Measurements from ENCODE around the gene LGALS3BP. TPM values are rescaled to one million over a fixed set of nuclear protein-coding genes. Genes with fewer than 3 reads are reported as not detected.

Gene LGALS3BP
- total RNA-seq, 1 donor from 2014 or later, result 10.6 TPM

DNA sequence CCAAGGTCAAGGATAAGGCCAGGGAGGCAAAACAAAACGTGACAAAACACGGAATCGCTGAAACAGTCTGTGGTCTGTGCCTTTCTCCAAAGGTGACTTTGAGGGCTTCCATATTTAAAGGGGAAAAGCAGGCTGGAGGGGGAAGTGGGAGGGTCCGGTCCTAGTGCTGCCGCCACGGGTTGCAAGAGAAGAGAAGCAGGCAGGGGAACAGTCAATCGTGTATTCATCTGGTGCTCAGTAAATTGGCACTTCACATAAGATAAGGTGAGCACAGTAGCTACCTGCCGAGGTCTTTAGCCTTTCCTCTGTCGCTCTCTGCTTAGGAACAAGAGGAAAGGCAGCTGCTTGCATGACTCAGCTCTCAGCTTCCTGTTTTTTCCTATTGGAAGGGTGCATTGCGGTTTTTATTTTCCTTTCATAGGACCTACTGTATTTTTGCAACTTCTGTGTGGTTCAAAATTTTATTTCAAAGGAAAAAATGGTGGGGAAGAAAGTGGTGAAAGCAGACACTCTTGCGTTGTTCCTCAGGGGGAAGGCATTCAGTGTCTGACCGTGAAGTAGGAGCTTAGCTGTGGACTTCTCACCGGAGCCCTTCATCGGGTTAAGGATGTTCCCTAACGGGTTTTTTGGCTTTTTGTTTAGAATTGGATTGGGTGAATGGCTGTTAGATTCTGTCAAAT, 7.1 kb upstream of the LGALS3BP start:
- FAIRE-seq, result no peak
- DNase-seq (ENCODE audit: low spot score in 2 of 2), result no peak

DNA sequence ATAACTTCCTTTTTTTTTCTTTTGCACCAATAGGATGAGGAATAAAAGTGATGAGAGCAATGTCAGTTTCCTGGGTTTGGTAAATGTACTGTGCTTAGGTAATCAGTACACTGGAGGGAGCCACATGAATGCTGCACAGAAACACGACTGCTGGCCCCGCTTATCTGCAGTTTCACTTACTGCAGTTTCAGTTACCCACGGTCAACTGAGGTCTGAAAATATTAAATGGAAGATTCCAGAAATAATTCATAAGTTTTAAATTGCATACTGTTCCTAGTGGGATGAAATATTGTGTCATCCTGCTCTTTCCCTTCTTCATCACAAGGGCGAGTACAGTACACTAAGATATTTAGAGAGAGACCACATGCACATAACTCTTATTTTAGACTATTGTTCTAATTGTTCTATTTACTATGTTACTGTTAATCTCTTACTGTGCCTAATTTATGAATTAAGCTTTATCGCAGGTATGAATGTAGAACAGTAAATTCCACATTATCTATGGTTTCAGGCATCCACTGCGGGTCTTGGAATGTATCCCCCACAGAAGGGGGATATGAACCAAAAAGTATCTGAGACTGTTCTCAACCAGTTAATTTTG, 6.4 kb upstream of the LGALS3BP start:
- DNase-seq (ENCODE audit: low spot score in 2 of 2) (no peak), FAIRE-seq (no peak)

DNA sequence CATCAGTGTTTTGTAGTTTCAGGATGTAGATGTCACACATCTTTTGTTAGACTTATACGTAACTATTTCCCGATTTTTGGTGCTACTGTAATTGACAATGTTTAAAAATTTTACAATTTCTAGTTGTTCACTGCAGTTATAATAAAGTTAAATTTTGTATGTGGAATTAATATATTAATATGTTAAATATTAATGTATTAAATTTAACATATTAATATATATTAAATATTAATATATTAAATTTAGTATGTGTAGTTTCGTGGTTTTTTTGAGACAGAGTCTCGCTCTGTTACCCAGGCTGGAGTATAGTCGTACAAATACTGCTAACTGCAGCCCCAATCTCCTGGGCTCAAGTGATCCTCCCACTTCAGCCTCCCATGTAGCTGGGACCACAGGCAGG, 5.7 kb upstream of the LGALS3BP start:
- FAIRE-seq (peak; percentile 21), DNase-seq (ENCODE audit: low spot score in 2 of 2) (no peak)

DNA sequence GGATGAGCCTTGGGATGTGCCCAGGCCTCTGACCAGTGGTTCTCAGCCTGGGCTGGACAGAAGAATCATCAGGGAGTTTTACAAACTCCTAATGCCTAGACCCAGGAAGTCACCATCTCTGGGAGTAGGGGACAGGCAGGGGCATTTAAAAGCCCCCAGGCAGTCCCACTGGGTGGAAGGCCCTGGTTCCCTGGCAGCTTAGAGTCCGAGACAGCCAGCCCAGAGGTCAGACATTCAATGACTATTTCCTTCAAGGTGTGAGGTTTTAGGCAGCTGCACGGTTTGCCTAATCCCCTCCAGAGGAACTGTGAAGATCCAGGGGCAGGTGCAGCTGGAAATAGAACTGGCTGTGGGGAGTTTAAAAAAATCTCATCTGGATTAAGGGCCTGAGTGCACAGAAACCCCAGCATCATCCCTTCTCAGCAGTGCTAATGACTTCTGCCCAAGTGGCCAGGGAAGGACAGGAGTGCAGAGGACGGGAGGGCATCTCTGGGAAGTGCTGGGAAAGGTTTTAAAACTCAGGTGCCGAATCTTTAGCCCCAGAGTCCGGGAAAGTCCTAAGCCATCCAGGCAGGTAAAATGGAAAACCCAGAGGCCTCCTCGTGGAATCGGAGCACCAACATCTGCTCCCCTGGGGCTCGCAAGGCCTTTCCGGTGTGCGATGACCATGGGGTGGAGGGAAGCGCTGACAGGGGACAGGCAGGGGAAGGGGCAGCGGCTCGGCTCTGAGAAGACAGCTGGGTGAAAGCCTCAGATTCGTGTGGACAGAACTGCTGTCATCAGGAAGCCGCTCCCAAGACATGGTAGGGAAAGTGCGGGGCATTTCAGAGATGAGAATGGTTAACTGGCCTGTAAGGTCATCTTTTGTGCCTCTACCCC, 1.5 kb upstream of the LGALS3BP start:
- FAIRE-seq (no peak), DNase-seq (ENCODE audit: low spot score in 2 of 2) (no peak)

DNA sequence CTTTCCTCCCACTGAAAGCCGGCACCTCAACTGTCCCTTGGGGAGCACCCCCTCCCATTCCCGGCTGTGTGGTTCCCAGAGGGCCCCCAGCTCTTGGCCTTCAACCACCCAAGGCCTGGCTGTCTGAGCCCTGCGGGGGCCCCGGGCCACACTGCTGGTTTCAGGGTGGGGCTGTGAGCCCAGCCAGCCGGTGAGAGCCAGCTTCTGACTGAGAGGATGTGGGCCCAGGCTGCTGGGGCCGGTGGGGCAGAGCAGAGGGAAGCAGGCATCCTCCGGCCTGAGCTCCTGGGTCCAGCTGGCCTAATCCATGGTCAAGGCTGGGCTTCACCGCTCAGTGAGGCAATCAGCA, 875 bp upstream of the LGALS3BP start:
- FAIRE-seq, result no peak

DNA sequence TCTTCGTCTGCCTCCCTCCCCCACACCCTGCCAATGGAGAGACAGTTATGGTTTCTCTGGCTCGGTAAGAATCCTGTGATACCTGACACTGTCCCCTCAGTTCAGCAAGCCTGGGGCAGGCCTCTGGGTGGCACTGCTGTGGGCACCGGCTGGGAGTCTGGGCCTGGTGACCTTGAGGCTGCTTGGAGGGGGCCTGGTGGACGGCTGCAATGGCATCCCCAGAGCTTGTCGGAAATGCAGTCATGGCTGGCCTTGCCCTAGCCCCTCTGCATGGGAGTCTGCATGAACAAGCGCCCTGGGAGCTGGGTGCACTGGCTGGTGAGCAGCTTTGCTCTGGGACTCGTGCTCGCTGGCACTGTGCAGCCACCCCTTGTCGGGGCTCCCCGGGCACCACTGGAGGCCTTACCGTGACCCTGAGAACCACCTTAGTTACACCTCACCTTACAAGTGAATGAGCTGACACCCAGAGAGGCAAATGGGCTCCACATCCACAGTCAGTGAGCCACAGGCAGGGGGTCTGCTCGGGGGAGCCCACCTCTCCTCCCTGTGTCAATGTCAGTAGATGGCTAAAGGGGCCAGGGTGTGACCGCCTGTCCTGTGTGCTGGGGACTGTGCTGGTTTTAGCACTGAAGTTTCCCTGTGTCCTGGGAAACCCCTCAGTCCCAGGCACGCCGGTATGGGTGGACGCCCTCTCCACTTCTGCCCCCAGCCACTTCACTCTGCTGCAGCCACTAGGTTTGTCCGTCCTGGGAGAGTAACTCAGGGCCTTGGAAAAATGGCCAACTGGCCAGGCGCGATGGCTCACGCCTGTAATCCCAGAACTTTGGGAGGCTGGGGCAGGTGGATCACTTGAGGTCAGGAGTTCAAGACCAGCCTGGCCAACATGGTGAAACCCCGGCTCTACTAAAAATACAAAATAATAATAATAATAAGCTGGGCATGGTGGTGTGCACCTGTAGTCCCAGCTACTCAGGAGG, 1.4 kb downstream of the LGALS3BP start:
- FAIRE-seq (no peak), DNase-seq (ENCODE audit: low spot score in 2 of 2) (no peak)

More for the DNA sequence above, 875 bp upstream of the LGALS3BP start:
- no peak for DNase-seq (ENCODE audit: low spot score in 2 of 2)

DNA sequence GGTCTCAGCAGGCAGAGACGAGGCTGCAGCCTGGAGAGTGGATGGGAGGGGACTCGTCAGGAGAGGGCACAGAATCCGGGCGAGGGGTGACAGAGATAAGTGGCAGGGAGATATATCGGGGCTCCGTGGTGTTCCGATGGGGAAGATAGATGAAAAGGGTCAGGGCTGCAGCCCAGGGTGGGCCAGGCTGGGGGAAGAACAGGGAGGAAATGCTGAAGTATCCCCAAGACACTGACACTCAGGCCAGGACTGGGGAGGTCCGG, 2.1 kb downstream of the LGALS3BP start:
- DNase-seq (ENCODE audit: low spot score in 2 of 2) (no peak), FAIRE-seq (no peak)

DNA sequence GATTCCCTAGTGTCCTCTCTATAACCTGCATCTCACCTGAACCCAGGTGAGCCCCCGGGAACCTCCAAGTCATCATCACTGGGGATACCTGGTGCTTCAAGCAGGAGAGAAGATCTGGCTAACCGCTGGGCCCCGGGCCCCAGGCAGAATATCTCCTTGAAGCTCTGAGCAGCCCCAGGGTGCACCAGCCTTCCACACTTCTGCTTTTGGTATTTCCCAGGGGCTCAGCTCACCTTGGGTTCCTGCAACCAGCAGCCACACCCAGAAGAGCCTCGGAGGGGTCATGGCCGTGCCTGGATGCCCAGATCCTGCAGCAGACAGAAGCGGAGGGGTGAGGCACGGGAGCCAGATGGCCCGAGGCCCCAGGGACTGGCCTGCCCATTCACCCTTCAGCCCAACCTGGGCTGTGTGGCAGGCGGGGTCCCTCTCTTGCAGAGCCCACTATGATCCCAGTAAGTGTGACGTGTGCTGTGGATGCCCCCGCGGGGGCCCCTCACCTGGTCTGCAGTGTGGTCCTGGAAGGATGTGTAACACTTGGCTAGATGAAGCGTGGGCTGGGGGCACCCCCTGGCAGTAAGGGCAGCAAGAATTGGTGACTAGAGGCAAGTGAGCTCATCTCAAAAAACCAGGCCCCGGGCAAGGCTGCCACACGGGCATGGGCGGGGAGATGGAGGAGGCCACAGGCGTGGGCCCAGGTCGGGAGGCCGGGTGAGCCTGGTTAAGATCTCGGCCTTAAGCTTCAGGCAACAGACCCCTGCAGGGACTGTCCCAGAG, 2.6 kb downstream of the LGALS3BP start:
- DNase-seq (ENCODE audit: low spot score in 2 of 2), result no peak
- FAIRE-seq, result no peak

DNA sequence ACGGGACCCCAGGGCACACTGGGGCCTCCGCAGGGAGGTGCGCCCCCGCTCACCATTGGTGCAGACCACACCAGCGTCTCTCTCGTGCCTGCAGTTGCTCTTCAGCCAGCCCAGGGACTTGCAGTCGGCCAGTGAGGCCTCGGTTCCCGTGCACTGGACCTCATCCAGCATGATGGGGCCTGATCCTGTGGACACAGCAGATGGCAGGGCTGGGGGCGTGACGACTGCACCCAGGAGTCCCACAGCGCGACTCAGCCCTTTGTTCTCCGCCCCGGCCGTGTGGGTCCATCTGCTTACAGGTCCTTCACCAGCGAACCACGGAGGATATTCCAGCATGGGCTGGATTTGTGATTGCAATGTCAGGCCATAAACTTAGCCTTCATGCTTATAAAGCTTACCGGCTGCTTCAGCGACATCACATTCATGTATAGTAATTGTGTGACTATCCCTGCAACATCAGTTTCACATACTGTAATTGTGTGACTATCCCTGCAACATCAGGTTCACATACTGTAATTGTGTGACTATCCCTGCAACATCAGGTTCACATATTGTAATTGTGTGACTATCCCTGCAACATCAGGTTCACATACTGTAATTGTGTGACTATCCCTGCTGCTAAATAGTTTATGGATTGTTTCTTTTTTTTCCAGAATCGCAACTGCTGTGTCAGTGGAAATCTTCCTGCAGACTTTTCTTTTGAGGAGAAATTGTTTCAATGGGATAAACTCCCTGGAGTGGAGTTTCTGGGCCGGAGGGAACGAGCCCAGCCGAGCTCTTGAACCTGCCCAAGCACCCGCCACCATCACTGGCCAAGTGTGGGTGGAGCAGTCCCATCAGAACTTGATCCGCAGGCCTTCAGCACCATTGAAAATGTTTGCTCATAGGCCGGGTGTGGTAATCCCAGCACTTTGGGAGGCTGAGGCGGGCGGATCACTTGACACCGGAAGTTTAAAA, 4.8 kb downstream of the LGALS3BP start:
- peak in 1 of 2 donors; percentile 45 for DNase-seq (ENCODE audit: low spot score in 2 of 2)
- no peak for FAIRE-seq

DNA sequence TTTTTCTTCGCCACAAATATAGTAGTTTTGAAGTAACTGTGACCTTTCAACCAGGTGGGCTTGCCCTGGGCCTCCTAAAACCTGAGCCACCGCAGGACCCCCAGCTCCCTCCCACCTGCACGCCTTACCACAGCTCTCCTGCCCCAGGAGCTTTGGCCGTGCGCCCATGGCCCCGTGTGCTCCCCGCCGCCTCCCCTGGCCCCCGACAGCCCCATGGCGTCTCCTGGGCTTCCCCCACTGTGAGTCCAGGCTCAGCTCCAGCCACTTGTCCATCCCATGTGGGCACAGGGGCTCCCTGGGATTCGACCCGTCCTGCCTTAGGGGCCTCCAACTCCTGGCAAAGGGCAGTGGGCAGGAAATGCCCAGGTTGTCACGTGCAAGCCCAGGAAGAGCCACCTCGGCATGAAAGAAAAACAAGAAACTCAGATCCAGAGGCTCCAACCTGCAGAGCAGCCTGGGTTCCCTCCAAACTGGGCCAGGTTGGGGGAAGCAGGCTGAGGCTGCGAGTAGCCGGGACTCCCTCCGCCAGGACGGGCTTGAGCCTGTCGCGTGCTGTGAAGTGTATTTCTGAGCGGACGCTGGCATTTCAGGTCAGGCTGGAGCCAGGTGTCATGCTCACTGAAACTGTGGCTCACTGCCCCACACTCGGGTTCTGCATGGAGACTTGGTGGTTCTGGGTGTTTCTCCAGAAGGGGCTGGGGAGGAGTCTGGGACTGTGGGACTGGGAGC, 5.8 kb downstream of the LGALS3BP start:
- FAIRE-seq (no peak), DNase-seq (ENCODE audit: low spot score in 2 of 2) (peak in 1 of 2 donors; percentile 21)

DNA sequence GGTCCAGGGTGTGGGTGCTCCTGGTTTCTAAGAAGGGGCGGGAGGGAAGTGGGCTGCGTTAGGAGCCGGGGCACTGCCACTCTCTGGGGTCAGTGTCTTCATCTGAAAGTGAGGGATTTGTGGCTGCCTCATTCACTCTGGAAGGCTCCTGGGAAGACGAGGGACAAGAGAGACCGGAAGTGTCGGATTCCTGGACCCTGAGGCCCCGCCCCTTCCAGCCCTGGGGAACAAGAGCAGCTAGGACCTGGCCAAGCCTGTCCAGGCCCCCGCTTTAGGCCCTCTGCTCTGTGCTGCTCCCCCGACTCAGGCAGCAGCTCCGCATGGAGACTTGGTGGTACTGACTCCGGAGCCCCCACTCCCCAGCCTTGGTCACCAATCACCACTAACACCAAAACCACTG, 6.5 kb downstream of the LGALS3BP start:
- FAIRE-seq, result no peak

DNA sequence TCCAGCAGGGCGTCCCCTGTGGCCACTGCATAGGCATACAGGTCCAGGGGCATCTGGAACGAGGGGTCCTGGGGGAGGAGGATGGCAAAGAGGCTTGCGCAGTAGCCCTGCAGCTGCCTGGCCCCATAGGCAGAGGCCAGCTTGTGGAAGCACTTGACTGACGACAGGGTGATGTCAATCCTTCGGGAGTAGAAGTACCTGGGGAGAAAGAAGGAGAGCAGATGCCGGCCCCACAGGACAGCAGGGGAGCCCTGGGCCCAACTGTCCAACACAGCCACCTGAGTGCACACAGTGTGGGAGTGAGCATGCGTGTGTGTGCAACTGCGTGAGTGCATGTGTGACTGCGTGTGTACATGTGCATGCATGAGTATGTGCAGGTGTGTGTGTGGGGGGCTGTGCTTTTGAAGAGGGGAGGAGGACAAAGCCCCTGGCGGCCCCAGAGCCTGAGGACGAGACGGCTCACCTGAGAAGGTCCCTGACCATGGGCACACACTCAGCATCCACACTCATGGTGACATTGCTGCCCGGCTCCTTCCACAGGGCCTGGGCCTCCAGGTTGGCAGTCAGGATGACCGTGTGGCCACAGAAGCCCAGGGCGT, 7.1 kb downstream of the LGALS3BP start:
- no peak for DNase-seq (ENCODE audit: low spot score in 2 of 2)
- no peak for FAIRE-seq

More for the DNA sequence above, 6.5 kb downstream of the LGALS3BP start:
- peak in 1 of 2 donors; percentile 29 for DNase-seq (ENCODE audit: low spot score in 2 of 2)

DNA sequence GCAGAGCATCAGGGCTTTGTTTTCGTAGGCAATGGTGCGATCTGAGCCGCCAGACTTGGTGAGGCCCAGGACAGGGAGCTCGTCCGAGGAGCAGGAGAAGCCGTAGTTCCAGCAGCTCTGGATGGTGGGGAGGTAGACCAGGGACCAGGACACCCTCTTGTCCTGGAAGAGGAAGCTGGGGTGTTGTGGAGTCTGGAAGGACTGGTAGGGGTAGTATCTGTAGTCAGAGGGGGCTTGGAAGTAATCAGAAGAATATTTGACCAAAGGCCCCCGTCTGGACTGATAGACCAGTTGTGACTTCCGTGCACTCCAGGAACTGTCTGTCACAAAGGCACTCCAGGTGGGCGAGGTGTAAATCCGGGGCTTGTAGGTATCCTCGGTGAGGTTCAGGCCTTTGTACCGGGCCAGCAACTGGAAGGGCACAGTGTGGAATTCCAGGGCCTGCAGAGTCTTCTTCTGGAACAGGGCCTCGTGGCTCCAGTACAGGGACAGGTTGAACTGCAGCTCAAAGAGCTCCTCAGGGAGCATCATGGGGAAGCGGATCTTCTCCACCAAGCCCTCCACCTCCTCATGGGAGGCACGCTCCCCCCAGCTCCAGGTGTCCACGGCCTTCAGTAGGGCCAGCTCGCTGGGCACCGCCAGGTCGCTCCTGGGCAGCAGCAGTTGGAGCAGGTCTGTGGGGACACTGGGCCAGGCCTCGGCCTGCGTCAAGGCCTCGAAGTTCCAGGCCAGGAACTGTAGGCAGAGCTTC, 7.8 kb downstream of the LGALS3BP start:
- no peak for FAIRE-seq
- peak in 1 of 2 donors; percentile 20 for DNase-seq (ENCODE audit: low spot score in 2 of 2)

DNA sequence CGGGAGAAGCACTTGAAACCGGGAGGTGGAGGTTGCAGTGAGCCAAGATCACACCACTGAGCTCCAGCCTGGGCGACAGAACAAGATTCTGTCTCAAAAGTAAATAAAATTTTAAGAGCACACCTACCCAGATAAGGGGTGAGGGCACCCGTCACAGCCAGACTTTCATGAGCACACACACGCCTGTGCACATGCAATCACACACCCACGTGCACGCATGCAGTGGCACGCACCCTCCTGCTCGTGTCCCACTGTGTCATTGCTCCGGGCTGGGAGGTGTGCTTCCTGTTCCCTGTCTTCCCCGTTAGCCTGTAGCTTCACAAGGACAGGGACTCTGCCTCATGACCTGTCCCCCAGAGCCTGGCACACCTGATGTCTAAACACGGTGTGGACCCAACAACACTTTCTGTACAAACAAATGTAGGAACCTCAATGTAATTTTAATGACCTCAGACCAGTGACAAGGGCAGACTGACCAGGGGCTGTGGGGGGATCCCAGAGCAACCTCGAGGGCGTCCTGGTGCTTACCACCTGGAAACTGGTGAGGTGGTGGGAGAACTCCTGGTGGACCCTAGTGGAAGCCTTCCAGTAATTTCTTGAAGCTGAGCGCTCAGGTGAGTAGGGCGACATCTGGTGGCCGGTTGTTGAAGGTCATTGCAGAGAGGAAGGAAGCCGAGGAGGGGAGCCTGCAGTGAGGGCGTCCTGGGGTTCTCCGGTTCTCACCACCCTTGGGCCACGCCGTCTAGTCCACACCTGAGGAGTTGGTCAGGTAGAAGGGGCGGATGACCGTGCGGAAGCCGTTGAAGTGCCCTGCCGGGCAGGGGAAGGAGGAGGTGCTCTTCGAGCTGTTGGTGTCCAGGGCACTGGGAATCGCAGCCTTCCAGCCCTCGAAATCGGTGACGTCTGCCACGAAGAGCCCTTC, 8.6 kb downstream of the LGALS3BP start:
- no peak for FAIRE-seq
- peak; percentile 80 for DNase-seq (ENCODE audit: low spot score in 2 of 2)

DNA sequence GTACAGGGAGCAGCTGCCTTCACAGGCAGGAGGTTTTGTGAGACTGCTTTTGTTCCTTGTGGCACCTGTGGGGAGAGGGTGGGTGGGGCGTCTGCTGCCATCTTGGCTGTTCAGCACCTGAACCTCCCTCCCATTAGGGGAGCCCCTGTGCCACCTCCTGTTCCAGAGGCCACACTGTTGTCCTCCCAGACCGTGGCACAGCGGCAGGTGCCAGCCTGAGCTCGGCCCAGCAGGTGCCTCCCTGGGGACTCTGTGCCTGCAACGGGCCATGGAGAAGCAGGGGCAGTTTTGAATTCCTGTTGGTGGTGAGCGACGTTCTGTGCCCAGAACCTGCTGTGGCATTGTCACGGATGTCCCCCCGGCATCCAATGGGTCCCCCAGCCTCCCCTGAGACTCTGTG, 9.9 kb downstream of the LGALS3BP start:
- DNase-seq (ENCODE audit: low spot score in 2 of 2) (no peak), FAIRE-seq (no peak)
